K562 (cell line): ENCODE results near the gene ZNF197. TPM values are rescaled to one million over a fixed set of nuclear protein-coding genes. Genes with fewer than 3 reads are reported as not detected.

Experiments
- BRD9 ChIP-seq: fragments of 450-650 bp; IDR thresholded peaks from 2 replicates; pipeline ENCODE4 v1.6.1; 2018; ENCODE audit warnings: low read depth; ENCODE audit not compliant: partially characterized antibody
- GTF2A2 ChIP-seq: IDR thresholded peaks from 2 replicates; pipeline ENCODE4 v1.6.1; 2016; ENCODE audit warnings: mild to moderate bottlenecking, missing genetic modification characterization, missing compliant biosample characterization
- HES1 ChIP-seq: fragments of 450-650 bp; IDR thresholded peaks from 2 replicates; pipeline ENCODE4 v1.6.1; 2016; ENCODE audit warnings: low read depth, mild to moderate bottlenecking, moderate library complexity
- MAX ChIP-seq: sonication (generic); formaldehyde crosslinking; IDR thresholded peaks from 2 replicates; pipeline ENCODE4 v1.9.0; 2022; ENCODE audit warnings: mild to moderate bottlenecking, missing genetic modification reagents
- NFE2L1 ChIP-seq: fragments of 450-650 bp; IDR thresholded peaks from 2 replicates; pipeline ENCODE4 v1.6.1; 2016; ENCODE audit warnings: missing genetic modification characterization, low read depth, mild to moderate bottlenecking, missing compliant biosample characterization, moderate library complexity, borderline replicate concordance
- NFIC ChIP-seq: fragments of 450-650 bp; IDR thresholded peaks from 2 replicates; pipeline ENCODE4 v1.6.1; 2017; ENCODE audit warnings: mild to moderate bottlenecking, inconsistent platforms
- SP2 ChIP-seq: IDR thresholded peaks from 2 replicates; pipeline ENCODE4 v1.6.1; 2011; ENCODE audit warnings: mild to moderate bottlenecking, low read depth, low read length, moderate library complexity; ENCODE audit not compliant: poor library complexity, severe bottlenecking; ENCODE audit errors: extremely low read depth
- TGIF2 ChIP-seq: sonication (generic); formaldehyde crosslinking; IDR thresholded peaks from 2 replicates; pipeline ENCODE4 v1.8.1; 2022; ENCODE audit warnings: mild to moderate bottlenecking, missing genetic modification reagents, moderate library complexity
- ZNF124 ChIP-seq: sonication (generic); formaldehyde crosslinking; IDR thresholded peaks from 2 replicates; pipeline ENCODE4 v1.8.1; 2022; ENCODE audit warnings: missing genetic modification reagents
- ZNF589 ChIP-seq: fragments of 200-800 bp; sonication (Bioruptor generic); IDR thresholded peaks from 2 replicates; pipeline ENCODE4 v1.6.1; 2016; ENCODE audit warnings: low read depth, missing genetic modification characterization, missing compliant biosample characterization
- ZNF764 ChIP-seq: fragments of 250-450 bp; sonication (Bioruptor Pico); IDR thresholded peaks from 2 replicates; pipeline ENCODE4 v1.4.0; 2020; ENCODE audit warnings: low read depth, mild to moderate bottlenecking, moderate library complexity
- polyA plus RNA-seq, 8 experiments: library from polyadenylated mRNA; depleted of rRNA in 4 of 8; stranded (reverse) in 5 of 8; unstranded in 3 of 8; fragments of >200 nt; fragmentation: Nextera tagmentation in 2 of 8; fragmentation: Illumina TruSeq in 1 of 8; extraction: Ambion mirVana in 2 of 8; extraction: Trizol in 1 of 8; gene quantifications; 2 replicates each; pipeline versions ENCODE4 v1.2.1 to v1.2.3, GENCODE V29; 2011 to 2014; ENCODE audit warnings: inconsistent platforms in 1 of 8, missing spikeins in 1 of 8
- total RNA-seq, 7 experiments: library from RNA; depleted of rRNA in 6 of 7; stranded (reverse); fragments of >200 nt in 6 of 7; fragmentation: Illumina TruSeq in 2 of 7; extraction: Trizol in 2 of 7; gene quantifications; 2 replicates each; pipeline versions ENCODE4 v1.2.1 to v1.2.3, GENCODE V29; 2011 to 2021; ENCODE audit warnings: low replicate concordance in 1 of 7
- TF ChIP-seq, protein P1 (sequence below), 2 experiments: fragments of 450-650 bp; formaldehyde crosslinking in 1 of 2; IDR thresholded peaks; 2 replicates each; pipeline versions ENCODE4 v1.4.0 to v1.6.1; 2014 to 2020; ENCODE audit warnings: mild to moderate bottlenecking in 2 of 2, borderline replicate concordance in 1 of 2, low read depth in 1 of 2
- TF ChIP-seq, protein P2 (sequence below): fragments of 450-650 bp; formaldehyde crosslinking; IDR thresholded peaks from 2 replicates; pipeline ENCODE4 v1.4.0; 2020; ENCODE audit warnings: mild to moderate bottlenecking, moderate library complexity
- TF ChIP-seq, protein P3 (sequence below): fragments of 250-450 bp; sonication (Bioruptor Pico); IDR thresholded peaks from 2 replicates; pipeline ENCODE4 v1.4.0; 2020; ENCODE audit warnings: mild to moderate bottlenecking

The ZNF197 gene
- total and polyA plus RNA-seq, 9 of the 15 experiments (the other 6 are each of a cell fraction or from before 2014, with no cell fraction given): 3.5 to 19.1 (median 13.7) TPM

GRCh38 chr3:44648564-44649229 lies 23.9 kb downstream of the ZNF197 start, which contains the start of gene ZNF35 (continued):
- TF ChIP-seq, protein P1, sequence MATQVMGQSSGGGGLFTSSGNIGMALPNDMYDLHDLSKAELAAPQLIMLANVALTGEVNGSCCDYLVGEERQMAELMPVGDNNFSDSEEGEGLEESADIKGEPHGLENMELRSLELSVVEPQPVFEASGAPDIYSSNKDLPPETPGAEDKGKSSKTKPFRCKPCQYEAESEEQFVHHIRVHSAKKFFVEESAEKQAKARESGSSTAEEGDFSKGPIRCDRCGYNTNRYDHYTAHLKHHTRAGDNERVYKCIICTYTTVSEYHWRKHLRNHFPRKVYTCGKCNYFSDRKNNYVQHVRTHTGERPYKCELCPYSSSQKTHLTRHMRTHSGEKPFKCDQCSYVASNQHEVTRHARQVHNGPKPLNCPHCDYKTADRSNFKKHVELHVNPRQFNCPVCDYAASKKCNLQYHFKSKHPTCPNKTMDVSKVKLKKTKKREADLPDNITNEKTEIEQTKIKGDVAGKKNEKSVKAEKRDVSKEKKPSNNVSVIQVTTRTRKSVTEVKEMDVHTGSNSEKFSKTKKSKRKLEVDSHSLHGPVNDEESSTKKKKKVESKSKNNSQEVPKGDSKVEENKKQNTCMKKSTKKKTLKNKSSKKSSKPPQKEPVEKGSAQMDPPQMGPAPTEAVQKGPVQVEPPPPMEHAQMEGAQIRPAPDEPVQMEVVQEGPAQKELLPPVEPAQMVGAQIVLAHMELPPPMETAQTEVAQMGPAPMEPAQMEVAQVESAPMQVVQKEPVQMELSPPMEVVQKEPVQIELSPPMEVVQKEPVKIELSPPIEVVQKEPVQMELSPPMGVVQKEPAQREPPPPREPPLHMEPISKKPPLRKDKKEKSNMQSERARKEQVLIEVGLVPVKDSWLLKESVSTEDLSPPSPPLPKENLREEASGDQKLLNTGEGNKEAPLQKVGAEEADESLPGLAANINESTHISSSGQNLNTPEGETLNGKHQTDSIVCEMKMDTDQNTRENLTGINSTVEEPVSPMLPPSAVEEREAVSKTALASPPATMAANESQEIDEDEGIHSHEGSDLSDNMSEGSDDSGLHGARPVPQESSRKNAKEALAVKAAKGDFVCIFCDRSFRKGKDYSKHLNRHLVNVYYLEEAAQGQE (IDR thresholded peaks at IDR 0.05; ENCODE audit: borderline replicate concordance): peak; percentile 39; the same call in 1 of the 2 replicates
- TF ChIP-seq, protein P1 (CRISPR knock-in tag; IDR thresholded peaks at IDR 0.05; ENCODE audit: low read depth): 0 out of 2 replicates have a peak, but pooled peaks have one; percentile 43
- TF ChIP-seq ZNF124 (CRISPR knock-in tag) (no peak), BRD9 (no peak), SP2 (peak; percentile 98), ZNF764 (CRISPR knock-in tag) (no peak), NFE2L1 (no peak), TGIF2 (no peak), GTF2A2 (tag) (no peak), MAX (CRISPR knock-in tag) (peak; percentile 29; the same call in 1 of the 2 replicates), HES1 (no peak), NFIC (peak; percentile 46; the same call in 1 of the 2 replicates), ZNF589 (CRISPR knock-in tag) (no peak)
- TF ChIP-seq, protein P2, sequence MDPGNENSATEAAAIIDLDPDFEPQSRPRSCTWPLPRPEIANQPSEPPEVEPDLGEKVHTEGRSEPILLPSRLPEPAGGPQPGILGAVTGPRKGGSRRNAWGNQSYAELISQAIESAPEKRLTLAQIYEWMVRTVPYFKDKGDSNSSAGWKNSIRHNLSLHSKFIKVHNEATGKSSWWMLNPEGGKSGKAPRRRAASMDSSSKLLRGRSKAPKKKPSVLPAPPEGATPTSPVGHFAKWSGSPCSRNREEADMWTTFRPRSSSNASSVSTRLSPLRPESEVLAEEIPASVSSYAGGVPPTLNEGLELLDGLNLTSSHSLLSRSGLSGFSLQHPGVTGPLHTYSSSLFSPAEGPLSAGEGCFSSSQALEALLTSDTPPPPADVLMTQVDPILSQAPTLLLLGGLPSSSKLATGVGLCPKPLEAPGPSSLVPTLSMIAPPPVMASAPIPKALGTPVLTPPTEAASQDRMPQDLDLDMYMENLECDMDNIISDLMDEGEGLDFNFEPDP (CRISPR knock-in tag): no peak
- TF ChIP-seq, protein P3, sequence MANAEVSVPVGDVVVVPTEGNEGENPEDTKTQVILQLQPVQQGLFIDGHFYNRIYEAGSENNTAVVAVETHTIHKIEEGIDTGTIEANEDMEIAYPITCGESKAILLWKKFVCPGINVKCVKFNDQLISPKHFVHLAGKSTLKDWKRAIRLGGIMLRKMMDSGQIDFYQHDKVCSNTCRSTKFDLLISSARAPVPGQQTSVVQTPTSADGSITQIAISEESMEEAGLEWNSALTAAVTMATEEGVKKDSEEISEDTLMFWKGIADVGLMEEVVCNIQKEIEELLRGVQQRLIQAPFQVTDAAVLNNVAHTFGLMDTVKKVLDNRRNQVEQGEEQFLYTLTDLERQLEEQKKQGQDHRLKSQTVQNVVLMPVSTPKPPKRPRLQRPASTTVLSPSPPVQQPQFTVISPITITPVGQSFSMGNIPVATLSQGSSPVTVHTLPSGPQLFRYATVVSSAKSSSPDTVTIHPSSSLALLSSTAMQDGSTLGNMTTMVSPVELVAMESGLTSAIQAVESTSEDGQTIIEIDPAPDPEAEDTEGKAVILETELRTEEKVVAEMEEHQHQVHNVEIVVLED: peak; percentile 49; the same call in 1 of the 2 replicates
